GM21528 (cell line): Measurements from ENCODE around the gene AEBP2.

Experiments
- ATAC-seq: cut with Tn5 transposase; IDR thresholded peaks from one replicate; pipeline ENCODE4 v1.9.1; 2021; ENCODE audit warnings: mild to moderate bottlenecking, moderate library complexity; ENCODE audit not compliant: unreplicated experiment, low FRiP score

The AEBP2 gene

DNA sequence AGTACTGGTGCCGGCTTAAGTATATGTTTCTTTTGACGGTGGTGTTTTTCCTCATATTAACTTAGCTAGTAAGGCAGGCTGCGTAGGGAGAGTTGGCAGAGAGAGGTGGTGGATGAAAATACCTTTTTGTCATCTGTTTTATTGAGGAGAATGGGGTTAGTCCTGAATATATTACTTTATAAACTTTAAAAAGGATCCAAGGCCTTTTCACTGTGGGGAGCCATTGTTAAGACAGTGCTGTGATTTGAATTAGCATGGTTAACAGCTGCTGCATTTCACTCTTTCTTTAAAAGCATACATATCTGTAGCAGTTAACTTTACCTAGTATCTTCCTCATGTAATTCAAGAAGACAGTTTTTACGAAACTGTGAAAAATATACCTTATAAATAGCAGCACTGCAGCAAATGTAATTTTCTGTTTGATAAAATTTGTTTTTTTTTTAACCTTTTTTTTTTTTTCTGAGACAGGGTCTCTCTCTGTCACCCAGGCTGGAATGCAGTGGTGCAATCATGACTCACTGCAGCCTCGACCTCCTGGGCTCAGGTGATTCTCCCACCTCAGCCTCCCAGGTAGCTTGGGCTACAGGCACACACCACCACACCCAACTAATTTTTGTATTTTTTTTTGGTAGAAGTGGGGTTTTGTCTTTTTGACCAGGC, 57.1 kb downstream of the AEBP2 start:
- ATAC-seq = no peak

- ATAC-seq = no peak
Measured at GRCh38 chr12:19498099-19498498, 58.8 kb downstream of the AEBP2 start.

DNA sequence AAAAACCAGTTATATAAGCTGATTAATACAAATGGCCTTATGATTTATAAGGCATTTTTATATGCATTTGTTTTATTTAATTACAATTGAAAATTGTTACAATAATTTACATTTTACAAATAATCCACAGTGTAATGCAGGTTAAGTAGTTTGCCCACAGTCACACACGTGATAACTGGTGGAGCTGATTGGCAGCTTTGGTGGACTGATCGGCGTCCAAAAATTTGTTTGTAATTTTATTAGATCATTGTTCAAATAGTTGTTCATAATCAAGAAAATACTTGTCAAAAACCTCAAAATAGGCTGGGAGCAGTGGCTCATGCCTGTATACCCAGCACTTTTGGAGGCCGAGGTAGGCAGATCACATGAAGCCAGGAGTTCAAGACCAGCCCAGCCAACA, 59.7 kb downstream of the AEBP2 start:
- no peak for ATAC-seq

DNA sequence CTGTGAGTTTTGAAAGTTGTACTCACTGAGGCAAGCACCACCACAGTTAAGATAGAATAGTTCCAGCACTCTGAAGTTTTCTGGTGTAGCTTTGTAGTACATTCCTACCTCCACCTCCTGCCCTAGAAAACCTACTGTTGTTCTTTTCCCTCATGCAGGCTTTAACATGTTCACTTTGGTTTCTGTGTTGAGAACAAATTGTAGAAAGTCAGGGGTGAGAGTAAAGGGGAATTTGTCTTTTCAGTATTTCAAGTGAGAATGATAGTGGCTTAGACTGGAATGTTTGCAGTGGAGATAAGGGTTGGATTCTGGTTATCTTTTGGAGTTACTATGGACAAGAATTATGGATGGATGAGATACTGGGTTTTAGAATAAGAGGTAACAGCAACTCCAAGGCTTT, 67.2 kb downstream of the AEBP2 start:
- no peak for ATAC-seq

DNA sequence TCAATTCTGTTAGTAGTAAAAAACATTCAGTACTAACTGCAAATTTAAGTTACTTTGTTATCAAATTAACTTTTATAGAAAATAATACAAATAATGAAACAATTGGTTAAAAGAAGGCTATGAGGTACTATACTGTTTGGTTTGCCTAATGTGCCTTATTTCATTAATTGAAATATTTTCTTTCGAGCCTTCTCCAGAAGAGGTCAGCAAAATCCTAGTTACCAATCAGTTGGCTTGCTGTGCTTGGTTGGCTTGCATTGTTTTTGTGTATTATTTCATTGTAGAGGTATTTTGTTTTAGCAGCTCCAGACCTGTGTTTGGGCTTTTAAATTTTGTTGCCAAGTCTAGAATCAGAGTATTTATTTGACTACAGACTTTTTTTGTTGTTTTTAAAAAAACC, 68.5 kb downstream of the AEBP2 start:
- no peak for ATAC-seq

- no peak for ATAC-seq
Measured at GRCh38 chr12:19510461-19510860, 71.2 kb downstream of the AEBP2 start.

DNA sequence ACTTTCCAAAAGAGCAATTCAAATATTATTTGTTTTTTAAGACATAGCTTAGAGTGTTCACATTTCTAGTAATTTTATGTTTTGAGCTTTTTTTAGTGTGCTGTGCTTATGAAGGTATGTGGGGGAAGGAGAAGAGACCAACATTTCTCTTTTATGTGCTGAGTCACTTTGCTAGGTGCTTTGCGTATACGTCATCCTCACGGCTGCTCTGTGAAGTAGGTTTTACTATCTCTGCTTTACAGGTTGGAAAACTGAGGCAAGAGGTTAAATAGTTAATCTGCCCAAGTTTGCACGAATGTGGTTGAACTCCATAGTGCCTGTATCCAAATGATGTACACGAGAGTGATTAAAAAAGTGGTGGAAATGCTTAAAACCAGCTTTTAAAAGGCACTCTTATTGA, 75.9 kb downstream of the AEBP2 start:
- no peak for ATAC-seq

GRCh38 chr12:19517583-19517982, 78.3 kb downstream of the AEBP2 start:
- no peak for ATAC-seq

DNA sequence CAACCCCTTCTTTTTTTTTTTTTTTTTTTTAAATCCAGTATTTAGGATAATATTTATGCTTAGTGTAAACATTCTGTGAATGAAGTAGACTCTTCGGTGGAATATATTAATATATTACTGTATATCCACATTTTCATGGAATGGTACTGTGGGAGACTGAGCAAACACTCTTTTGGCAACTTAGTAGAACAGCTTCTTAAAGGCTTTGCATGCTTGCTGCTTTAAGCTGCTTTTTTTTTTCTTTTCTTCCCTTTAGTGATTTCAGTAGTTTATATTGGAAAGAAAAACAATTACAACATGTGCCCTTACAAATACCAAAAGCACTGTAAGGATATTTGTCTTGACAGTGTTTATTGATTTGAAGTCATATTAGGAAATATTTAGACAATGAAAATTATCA, 78.9 kb downstream of the AEBP2 start:
- ATAC-seq = no peak

DNA sequence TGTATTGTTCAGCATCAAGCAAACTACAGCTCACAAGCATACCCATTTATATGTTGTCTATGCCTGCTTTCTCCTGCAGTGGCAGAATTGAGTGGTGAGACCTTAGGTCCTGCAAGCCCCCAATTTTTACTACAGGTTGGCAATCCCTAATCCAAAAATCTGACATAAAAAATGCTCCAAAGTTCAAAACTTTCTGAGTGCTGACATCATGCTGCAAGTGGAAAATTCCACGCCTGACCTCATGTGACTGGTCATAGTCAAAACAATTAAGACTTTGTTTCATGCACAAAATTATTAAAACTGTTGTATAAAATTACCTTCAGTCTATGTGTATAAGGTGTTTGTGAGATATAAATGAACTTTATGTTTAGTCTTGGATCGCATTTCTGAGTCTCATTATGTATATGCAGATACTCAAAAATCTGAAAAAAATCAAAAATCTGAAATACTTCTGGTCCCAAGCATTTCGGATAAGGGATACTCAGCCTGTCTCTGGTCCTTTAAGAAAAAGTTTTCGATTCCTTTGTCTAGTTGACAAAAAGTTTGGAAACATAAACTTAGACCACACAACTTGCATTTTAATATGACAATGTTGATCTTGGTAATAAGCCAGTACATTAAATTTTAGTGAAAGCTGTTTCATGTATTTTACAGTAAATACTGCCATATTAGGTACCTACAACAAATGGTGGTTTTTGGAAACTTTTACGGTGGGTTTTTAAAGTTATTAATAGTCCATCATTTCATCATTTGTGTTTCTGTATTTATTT, 81.5 kb downstream of the AEBP2 start:
- no peak for ATAC-seq

DNA sequence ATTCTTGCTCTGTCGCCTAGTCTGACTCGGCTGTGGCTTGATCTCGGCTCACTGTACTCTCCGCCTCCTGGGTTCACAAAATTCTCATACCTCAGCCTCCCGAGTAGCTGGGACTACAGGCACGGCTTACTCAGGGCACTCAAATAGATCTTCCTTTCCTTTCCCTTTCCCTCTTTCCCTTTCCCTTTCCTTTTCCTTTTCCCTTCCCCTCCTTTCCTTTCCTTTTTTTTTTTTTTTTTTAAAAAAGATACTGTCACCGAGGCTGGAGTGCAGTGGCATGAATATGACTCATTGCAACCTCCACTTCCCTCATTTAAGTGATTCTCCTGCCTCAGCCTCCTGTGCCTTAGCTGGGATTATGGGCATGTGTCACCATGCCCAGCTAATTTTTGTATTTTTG, 86.0 kb downstream of the AEBP2 start:
- ATAC-seq = no peak

- no peak for ATAC-seq
Measured at GRCh38 chr12:19527866-19528265, 88.6 kb downstream of the AEBP2 start.

- ATAC-seq = no peak
Measured at GRCh38 chr12:19528750-19529149, 89.5 kb downstream of the AEBP2 start.

DNA sequence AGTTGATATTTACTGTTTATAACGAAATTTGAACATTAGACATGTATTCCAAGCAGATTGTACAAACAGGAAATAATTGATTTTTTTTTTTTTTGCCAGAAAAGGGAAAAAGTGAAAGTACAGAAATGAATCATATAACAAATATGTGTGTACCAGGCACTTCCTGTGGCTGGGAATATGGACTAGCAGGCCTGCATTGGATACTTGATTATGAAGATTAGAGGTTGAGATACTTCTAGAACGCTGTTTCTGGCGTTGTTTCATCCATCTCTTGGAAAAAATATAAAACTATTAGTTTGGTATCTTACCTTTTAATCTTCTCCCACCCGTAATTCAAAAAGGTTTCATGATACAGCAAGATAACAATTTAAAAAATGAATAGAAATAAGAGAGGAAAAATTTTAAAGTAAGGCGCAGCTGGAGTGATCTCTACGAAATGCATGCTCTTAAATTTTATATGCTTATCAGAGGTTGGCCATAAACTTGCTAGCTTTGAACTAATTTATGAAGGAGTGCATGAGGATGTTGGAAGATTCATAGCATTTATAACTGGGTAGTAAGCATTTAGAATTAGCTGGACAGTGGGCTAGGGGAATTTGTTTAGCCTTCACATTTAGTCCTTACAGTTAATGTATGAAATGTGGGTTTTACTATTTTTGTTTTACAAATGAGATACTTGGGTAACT, 90.8 kb downstream of the AEBP2 start:
- no peak for ATAC-seq

DNA sequence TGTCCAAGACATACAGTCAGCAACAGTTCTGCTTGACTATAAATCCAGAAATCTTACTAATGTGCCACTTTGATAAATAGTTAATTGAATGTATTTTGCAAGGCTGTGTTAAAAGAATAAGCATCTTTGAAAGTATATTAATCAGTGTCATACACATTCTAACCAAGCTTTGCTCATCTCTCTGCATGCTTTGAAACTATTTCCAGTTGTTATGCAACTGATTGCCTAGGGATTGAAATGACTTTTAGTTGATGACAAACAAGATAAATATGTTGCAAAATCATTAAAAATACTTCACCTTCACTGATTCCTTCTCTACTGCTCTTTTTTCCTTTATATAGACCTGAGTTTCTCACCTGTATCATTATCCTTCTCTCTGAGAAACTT, 91.3 kb downstream of the AEBP2 start:
- ATAC-seq = no peak

DNA sequence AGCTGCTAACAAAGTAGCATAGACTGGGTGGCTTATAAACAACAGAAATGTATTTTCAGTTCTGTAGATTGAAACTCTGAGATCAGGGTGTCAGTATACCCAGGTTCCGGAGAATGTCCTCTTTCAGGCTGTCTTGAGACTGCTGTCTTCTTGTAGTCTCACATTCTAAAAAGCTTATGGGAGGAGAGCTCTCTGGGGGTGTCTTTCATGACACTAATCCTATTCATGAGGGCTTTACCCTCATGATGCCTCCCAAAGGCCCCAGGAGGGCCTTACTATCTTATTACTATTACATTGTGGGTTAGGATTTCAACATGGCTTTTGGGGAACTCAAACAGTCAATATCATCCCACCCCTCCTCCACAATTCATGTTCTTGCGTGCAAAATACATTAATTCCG, 94.3 kb downstream of the AEBP2 start:
- no peak for ATAC-seq

DNA sequence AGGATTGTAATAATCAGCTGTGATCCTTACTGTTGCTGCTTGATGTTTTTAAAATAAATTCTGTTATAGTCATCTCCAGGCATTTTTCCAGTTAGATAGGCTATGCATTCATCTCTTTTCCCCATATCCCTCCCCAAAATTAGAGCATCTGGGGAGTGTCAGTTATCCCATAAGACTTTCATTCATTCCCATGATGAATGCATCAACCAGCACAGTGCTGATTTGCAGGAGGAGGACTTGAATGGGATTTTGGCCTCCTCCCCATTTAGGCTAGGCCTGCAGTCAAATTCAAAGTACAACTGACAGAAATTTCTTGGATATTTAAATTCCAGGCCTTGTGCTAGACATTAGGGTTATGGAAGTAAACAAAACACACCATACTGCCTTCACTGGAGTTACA, 99.8 kb downstream of the AEBP2 start:
- ATAC-seq = no peak

- ATAC-seq = no peak
Measured at GRCh38 chr12:19539836-19540235, 100.5 kb downstream of the AEBP2 start.

DNA sequence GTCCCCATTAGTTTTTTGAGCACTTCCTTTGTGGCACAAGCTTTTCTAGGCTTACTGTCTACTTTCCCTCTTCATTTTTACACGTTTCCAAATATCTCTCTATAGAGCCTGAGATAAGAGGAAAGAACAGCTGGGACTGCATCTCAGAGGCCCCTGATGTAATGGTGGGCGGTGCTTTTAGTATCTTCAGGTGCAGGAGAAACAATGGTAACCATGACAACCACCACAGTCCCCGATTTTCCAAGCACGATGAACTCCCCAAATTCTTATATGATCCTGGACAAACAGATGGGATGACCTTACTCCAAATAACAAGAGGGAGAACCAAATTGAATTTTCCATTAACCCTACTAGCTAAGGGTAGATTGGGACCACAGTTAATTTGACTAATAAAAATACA, 103.3 kb downstream of the AEBP2 start:
- no peak for ATAC-seq

- no peak for ATAC-seq
Measured at GRCh38 chr12:19544353-19544752, 105.1 kb downstream of the AEBP2 start.

DNA sequence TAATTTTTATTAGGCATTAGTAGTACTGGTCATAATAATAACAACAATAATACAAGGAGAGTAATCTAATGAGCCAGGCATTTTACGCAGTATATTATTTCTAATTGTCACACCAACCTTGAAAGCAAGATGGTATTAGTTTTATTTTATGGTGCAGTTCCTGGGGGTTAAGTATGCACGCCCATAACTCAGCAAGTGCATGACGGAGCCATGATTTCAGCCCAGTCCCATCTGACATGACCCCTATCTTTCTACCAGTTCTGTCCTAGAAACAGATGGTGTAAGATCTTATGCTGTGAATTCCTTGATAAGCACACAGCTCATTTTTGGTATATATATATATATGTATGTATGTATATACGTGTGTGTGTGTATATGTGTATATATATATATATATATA, 106.0 kb downstream of the AEBP2 start:
- no peak for ATAC-seq

DNA sequence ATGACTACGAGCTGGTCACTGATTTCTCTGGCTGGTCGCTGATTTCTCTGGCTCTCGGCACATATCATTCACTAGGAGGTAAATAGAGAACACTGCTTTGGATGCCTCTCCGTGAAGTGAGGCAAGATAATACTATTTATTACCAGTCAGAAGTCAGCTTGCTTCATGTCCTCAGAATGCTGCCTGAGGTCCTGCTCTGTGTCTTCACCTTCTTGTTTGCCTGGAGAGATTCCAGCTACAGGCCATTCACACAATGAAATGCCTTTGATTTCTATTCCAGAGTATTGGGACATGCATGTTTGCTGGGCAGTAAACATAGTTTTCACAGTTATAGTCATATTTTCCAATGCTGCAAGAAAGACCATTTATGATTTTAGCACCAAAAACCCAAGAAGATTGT, 106.7 kb downstream of the AEBP2 start:
- no peak for ATAC-seq
